ENCODE results near the gene FAM83E.
A peak's percentile ranks its signal among the peaks of the same experiment; 100 is the strongest.
"Not testable (repeated sequence)": the region's sequence is repeated elsewhere in the genome, so short reads cannot be mapped to it uniquely, and the experiment has no call there.

The FAM83E gene

DNA sequence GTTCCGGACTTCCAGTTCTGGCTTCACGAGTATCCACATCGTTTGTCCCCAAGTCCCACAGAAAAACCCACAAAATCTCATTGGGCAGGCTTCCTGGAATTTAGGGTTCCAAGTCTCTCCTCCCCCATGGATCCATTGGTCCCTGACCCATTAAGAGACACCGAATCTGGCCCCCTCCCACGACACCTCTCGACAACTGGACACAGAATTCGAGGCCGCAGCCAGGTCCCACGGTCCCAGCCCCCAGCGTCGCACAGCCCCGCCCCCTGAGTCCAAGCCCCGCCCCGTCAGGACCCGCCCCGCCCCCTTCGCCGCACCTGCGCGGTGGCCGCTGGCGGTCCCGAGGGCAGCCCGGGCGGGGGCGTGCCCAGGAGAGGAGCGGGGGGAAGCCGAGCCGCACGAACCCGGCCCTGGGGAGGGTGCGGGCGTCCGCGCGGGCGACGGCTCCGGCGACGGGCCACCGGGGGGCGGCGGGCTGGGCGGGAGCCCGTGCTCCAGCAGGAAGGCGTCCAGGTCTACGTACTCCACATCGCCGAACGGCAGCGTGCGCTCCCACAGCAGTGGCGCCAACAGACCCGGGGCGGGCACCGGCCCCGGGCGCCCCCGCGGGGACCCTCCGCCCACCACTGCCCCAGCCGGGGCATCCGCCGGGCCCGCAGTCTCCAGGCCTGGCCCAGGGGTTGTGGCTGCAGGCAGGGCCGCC is 20.5 kb upstream of the FAM83E start:
- DNase-seq: no peak
- peak overlapping the region; percentile 17 for H3K4me3 ChIP-seq (ENCODE audit: low read depth, low read length)
- H3K36me3 ChIP-seq (replicated peaks): no peaks in the 10 kb centered on the region
- H3K27ac ChIP-seq: no peak overlapping the region
- TF ChIP-seq, protein P1, sequence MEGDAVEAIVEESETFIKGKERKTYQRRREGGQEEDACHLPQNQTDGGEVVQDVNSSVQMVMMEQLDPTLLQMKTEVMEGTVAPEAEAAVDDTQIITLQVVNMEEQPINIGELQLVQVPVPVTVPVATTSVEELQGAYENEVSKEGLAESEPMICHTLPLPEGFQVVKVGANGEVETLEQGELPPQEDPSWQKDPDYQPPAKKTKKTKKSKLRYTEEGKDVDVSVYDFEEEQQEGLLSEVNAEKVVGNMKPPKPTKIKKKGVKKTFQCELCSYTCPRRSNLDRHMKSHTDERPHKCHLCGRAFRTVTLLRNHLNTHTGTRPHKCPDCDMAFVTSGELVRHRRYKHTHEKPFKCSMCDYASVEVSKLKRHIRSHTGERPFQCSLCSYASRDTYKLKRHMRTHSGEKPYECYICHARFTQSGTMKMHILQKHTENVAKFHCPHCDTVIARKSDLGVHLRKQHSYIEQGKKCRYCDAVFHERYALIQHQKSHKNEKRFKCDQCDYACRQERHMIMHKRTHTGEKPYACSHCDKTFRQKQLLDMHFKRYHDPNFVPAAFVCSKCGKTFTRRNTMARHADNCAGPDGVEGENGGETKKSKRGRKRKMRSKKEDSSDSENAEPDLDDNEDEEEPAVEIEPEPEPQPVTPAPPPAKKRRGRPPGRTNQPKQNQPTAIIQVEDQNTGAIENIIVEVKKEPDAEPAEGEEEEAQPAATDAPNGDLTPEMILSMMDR (IDR thresholded peaks at IDR 0.05; ENCODE audit: low read depth, low read length, missing control alignments): no peak
- no peaks in the 10 kb centered on the region for H3K27me3 ChIP-seq (replicated peaks)
- in situ Hi-C loops (cut with HindIII; ENCODE audit: low pct_ligation_motif_present, low sequenced_read_pairs): no loop called here

DNA sequence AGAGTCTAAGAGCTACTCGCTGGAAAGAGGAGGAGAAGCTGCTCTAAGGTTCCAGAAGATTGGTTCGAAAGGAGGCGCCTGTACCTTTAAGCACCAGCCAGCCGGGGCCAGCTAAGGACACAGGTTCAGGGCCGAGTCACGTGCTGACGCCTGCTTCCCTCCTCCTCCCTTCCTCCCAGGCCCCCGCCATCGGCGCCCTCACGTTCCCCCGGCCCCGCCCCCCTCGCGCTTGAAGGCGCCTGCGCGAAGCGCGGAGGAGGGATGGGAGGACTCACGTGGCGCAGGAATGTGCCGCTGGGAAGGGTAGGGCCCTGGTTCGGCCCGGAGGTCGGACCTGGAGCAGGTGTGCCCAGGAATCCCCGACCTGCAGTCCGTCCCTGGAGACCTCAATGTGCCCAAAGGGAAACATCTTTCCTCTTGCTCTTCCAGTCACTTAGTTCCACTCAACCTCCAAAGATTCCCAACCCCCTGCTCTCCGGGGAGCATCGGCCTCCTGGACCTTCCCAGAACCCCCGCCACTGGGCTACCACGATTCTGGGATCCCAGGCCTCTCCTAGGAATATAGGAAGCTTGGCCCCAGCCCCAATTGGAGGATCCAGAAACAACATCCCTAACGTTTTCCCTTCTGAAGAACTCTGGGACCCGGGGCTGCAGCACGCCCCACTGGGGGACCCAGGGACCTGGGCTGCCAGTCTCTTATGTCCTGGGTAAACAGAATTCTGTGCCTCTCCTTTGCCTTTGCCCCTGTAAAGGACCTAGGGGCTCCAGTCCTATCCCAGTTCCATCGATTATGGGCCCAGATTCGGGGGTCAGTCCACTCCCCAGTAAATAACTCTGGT is 19.8 kb upstream of the FAM83E start:
- peak; percentile 86 for DNase-seq
- Histone ChIP-seq H3K4me3 (ENCODE audit: low read depth, low read length) (peak overlapping the region; percentile 16), H3K27me3 (replicated peaks) (no peaks in the 10 kb centered on the region), H3K36me3 (replicated peaks) (no peaks in the 10 kb centered on the region), H3K27ac (no peak overlapping the region)
- in situ Hi-C loops (cut with HindIII; ENCODE audit: low pct_ligation_motif_present, low sequenced_read_pairs): no loop called here
- TF ChIP-seq, protein P1 (IDR thresholded peaks at IDR 0.05; ENCODE audit: low read depth, low read length, missing control alignments): no peak

DNA sequence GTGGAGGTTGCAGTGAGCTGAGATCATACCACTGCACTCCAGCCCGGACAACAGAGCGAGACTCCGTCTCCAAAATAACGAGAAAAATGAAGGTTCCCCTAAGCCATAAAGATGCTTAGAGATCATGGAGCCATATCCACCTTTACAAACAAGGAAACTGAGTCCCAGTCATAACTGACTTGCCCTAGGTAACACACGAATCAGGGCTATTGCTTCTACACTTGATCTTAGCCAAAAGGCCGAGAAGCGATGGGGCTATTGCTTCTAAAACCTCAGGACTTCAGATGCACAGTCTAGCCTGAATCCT is 19.1 kb upstream of the FAM83E start:
- H3K36me3 ChIP-seq (replicated peaks): no peaks in the 10 kb centered on the region
- TF ChIP-seq, protein P1 (IDR thresholded peaks at IDR 0.05; ENCODE audit: low read depth, low read length, missing control alignments): no peak
- no peak overlapping the region for H3K27ac ChIP-seq
- in situ Hi-C loops (cut with HindIII; ENCODE audit: low pct_ligation_motif_present, low sequenced_read_pairs): no loop called here
- no peak for DNase-seq
- H3K27me3 ChIP-seq (replicated peaks): no peaks in the 10 kb centered on the region
- no peak overlapping the region for H3K4me3 ChIP-seq (ENCODE audit: low read depth, low read length)

DNA sequence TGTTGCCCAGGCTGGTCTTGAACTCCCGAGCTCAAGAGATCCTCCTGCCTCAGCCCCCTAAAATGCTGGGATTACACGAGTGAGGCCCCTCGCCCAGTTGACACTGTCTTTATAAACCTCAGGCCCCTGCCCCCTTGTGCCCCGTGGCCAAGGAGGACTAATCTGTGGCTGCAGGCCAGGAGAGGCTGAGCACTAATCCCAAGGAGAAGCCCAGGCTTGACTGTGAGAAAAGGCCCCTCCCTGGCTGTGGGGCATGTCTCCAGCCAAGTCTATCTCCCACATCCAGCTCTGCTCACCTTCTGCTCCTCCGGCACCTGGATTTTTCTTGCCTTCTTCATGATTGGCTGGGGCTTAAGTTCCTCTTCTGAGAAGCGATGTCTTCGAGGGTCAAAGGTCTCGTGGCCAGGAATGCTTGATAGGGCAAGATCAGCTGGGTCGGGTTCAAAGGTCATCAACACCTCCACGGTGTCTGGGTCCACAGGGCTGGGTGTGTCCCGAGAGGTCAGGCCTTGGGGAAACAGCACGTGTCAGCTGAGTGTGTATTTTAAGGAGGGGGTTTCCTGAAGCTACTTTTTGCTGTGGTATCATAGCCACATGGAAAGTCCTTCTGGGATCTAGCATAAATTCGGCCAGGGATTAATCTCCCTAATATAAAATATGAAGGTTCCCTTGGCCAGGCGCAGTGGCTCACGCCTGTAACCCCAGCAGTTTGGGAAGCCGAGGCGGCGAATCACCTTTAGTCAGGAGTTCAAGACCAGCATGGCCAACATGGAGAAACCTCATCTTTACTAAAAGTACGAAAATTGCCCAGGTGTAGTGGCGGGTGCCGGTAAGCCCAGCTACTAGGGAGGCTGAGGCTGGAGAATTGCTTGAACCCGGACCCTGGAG is 18.5 kb upstream of the FAM83E start:
- H3K36me3 ChIP-seq (replicated peaks): no peaks in the 10 kb centered on the region

DNA sequence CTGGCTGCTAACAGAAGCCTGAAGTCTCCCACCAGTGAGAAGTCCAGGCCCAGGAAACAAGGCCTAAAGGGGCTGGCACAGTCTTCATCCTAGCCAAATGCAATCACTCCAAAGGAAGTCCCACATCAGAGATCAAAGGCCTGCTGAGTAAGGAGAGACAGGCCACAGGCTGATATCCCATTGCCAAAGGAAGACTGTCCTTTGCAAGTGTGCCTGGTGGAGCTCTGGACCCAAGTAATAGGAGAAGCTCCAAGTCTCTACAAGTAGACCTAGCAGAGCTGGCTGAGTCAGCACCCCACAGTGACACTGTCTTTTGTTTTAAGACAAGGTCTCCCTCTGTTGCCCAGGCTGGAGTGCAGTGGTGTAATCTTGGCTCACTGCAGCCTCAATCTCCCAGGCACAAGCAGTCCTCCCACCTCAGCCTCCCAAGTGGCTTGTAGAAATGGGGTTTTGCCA is 17.8 kb upstream of the FAM83E start:
- in situ Hi-C loops (cut with HindIII; ENCODE audit: low pct_ligation_motif_present, low sequenced_read_pairs): no loop called here
- H3K27ac ChIP-seq: no peak overlapping the region
- no peaks in the 10 kb centered on the region for H3K27me3 ChIP-seq (replicated peaks)
- no peaks in the 10 kb centered on the region for H3K36me3 ChIP-seq (replicated peaks)
- DNase-seq: no peak
- TF ChIP-seq, protein P1 (IDR thresholded peaks at IDR 0.05; ENCODE audit: low read depth, low read length, missing control alignments): no peak
- H3K4me3 ChIP-seq (ENCODE audit: low read depth, low read length): no peak overlapping the region

More for the DNA sequence above, 18.5 kb upstream of the FAM83E start:
- H3K4me3 ChIP-seq (ENCODE audit: low read depth, low read length): no peak overlapping the region
- in situ Hi-C loops (cut with HindIII; ENCODE audit: low pct_ligation_motif_present, low sequenced_read_pairs): no loop called here
- no peak for DNase-seq
- no peak overlapping the region for H3K27ac ChIP-seq
- H3K27me3 ChIP-seq (replicated peaks): no peaks in the 10 kb centered on the region
- TF ChIP-seq, protein P1 (IDR thresholded peaks at IDR 0.05; ENCODE audit: low read depth, low read length, missing control alignments): no peak

DNA sequence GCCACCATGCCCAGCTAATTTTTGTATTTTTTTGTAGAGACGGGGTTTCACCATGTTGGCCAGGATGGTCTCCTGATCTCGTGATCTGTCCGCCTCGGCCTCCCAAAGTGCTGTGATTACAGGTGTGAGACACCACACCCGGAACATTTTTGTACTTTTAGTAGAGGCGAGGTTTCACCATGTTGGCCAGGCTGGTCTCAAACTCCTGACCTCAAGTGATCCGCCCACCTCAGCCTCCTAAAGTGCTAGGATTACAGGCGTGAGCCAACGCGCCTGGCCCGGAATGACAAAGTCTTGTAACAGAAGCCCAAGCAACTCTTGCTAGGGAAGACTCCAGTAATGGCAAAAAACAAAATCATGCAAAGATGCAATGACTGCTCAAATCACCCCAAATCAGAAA is 17.4 kb upstream of the FAM83E start:
- H3K27ac ChIP-seq; H3K4me3 ChIP-seq (ENCODE audit: low read depth, low read length); DNase-seq; H3K27me3 ChIP-seq (replicated peaks); H3K36me3 ChIP-seq (replicated peaks); in situ Hi-C loops (cut with HindIII; ENCODE audit: low pct_ligation_motif_present, low sequenced_read_pairs): not testable (repeated sequence)

Measured in brain microvascular endothelial cell (primary cell).